ENCODE results near the gene CYSLTR2. TPM values are rescaled to one million over a fixed set of nuclear protein-coding genes. Genes with fewer than 3 reads are reported as not detected.
A peak's percentile ranks its signal among the peaks of the same experiment; 100 is the strongest.

CYSLTR2 gene
- total and polyA plus RNA-seq, 2 donors (not counting 1 experiment from before 2014, with no cell fraction given): 0.03 TPM; not detected in 1

- H3K4me2 ChIP-seq (ENCODE audit: extremely low read depth, insufficient read depth, low read length): no peak overlapping the region
- H3K36me3 ChIP-seq (ENCODE audit: control insufficient read depth, insufficient read depth, low read length): no peaks in the 10 kb centered on the region
- H4K20me1 ChIP-seq (ENCODE audit: control insufficient read depth, extremely low read depth, insufficient read depth, low read length): no peaks in the 10 kb centered on the region
- no peak overlapping the region for H3K27ac ChIP-seq (ENCODE audit: insufficient read depth, low read length)
- H3K4me1 ChIP-seq (ENCODE audit: control insufficient read depth, extremely low read depth, insufficient read depth, low read length): no peaks in the 10 kb centered on the region
- H3K9ac ChIP-seq (ENCODE audit: insufficient read depth, low read length): no peak overlapping the region
- DNase-seq (ENCODE audit: low read depth in 2 of 2): no peak
- H2AFZ ChIP-seq (ENCODE audit: low read length): no peak overlapping the region
- H3K27me3 ChIP-seq (ENCODE audit: control insufficient read depth, insufficient read depth, low read length): no peaks in the 10 kb centered on the region
- no peak for TF ChIP-seq EZH2 (IDR thresholded peaks at IDR 0.05; ENCODE audit: low read length, missing control alignments)
- no peak for TF ChIP-seq CTCF (conservative IDR thresholded peaks at IDR 0.05 in 1 of 2, IDR thresholded peaks at IDR 0.05 in 1 of 2; ENCODE audit: low read depth in 1 of 2, low read length in 2 of 2)
- H3K9me3 ChIP-seq (ENCODE audit: control insufficient read depth, insufficient read depth, low read depth, low read length): no peaks in the 10 kb centered on the region
- H3K79me2 ChIP-seq (ENCODE audit: control insufficient read depth, insufficient read depth, low read length): no peaks in the 10 kb centered on the region
- H3K4me3 ChIP-seq (replicated peaks in 1 of 4; ENCODE audit: control extremely low read depth in 1 of 4, insufficient read depth in 1 of 4, low read depth in 3 of 4, low read length in 4 of 4): no peak overlapping the region
Observed at GRCh38 chr13:48625413-48626076, 28.2 kb upstream of the CYSLTR2 start.

GRCh38 chr13:48626077-48626449 lies 27.7 kb upstream of the CYSLTR2 start:
- no peaks in the 10 kb centered on the region for H3K4me1 ChIP-seq (ENCODE audit: control insufficient read depth, extremely low read depth, insufficient read depth, low read length)
- H4K20me1 ChIP-seq (ENCODE audit: control insufficient read depth, extremely low read depth, insufficient read depth, low read length): no peaks in the 10 kb centered on the region
- DNase-seq (ENCODE audit: low read depth in 2 of 2): peak; percentile 62 to 80
- no peaks in the 10 kb centered on the region for H3K9me3 ChIP-seq (ENCODE audit: control insufficient read depth, insufficient read depth, low read depth, low read length)
- H2AFZ ChIP-seq (ENCODE audit: low read length): no peak overlapping the region
- H3K27ac ChIP-seq (ENCODE audit: insufficient read depth, low read length): no peak overlapping the region
- H3K4me3 ChIP-seq (replicated peaks in 1 of 4; ENCODE audit: control extremely low read depth in 1 of 4, insufficient read depth in 1 of 4, low read depth in 3 of 4, low read length in 4 of 4): no peak overlapping the region
- no peak overlapping the region for H3K9ac ChIP-seq (ENCODE audit: insufficient read depth, low read length)
- no peaks in the 10 kb centered on the region for H3K36me3 ChIP-seq (ENCODE audit: control insufficient read depth, insufficient read depth, low read length)
- no peaks in the 10 kb centered on the region for H3K27me3 ChIP-seq (ENCODE audit: control insufficient read depth, insufficient read depth, low read length)
- no peaks in the 10 kb centered on the region for H3K79me2 ChIP-seq (ENCODE audit: control insufficient read depth, insufficient read depth, low read length)
- no peak overlapping the region for H3K4me2 ChIP-seq (ENCODE audit: extremely low read depth, insufficient read depth, low read length)
- no peak for TF ChIP-seq EZH2 (IDR thresholded peaks at IDR 0.05; ENCODE audit: low read length, missing control alignments)
- TF ChIP-seq CTCF (conservative IDR thresholded peaks at IDR 0.05 in 1 of 2, IDR thresholded peaks at IDR 0.05 in 1 of 2; ENCODE audit: low read depth in 1 of 2, low read length in 2 of 2): no peak

GRCh38 chr13:48626726-48627451 lies 26.8 kb upstream of the CYSLTR2 start:
- H3K27ac ChIP-seq (ENCODE audit: insufficient read depth, low read length): no peak overlapping the region
- no peak overlapping the region for H3K4me2 ChIP-seq (ENCODE audit: extremely low read depth, insufficient read depth, low read length)
- H3K9ac ChIP-seq (ENCODE audit: insufficient read depth, low read length): no peak overlapping the region
- H3K36me3 ChIP-seq (ENCODE audit: control insufficient read depth, insufficient read depth, low read length): no peaks in the 10 kb centered on the region
- no peak overlapping the region for H3K4me3 ChIP-seq (replicated peaks in 1 of 4; ENCODE audit: control extremely low read depth in 1 of 4, insufficient read depth in 1 of 4, low read depth in 3 of 4, low read length in 4 of 4)
- no peaks in the 10 kb centered on the region for H4K20me1 ChIP-seq (ENCODE audit: control insufficient read depth, extremely low read depth, insufficient read depth, low read length)
- no peaks in the 10 kb centered on the region for H3K4me1 ChIP-seq (ENCODE audit: control insufficient read depth, extremely low read depth, insufficient read depth, low read length)
- no peak overlapping the region for H2AFZ ChIP-seq (ENCODE audit: low read length)
- H3K79me2 ChIP-seq (ENCODE audit: control insufficient read depth, insufficient read depth, low read length): no peaks in the 10 kb centered on the region
- TF ChIP-seq EZH2 (IDR thresholded peaks at IDR 0.05; ENCODE audit: low read length, missing control alignments) (no peak), CTCF (conservative IDR thresholded peaks at IDR 0.05 in 1 of 2, IDR thresholded peaks at IDR 0.05 in 1 of 2; ENCODE audit: low read depth in 1 of 2, low read length in 2 of 2) (no peak)
- H3K9me3 ChIP-seq (ENCODE audit: control insufficient read depth, insufficient read depth, low read depth, low read length): no peaks in the 10 kb centered on the region
- DNase-seq (ENCODE audit: low read depth in 2 of 2): peak in 1 of 2 donors; percentile 58
- no peaks in the 10 kb centered on the region for H3K27me3 ChIP-seq (ENCODE audit: control insufficient read depth, insufficient read depth, low read length)

Measured in fibroblast of lung (primary cell).